GM21576 (cell line): ENCODE measurements around the gene FBXL15.

Experiments used
- ATAC-seq: cut with Tn5 transposase; IDR thresholded peaks from one replicate; pipeline ENCODE4 v1.9.1; 2021; ENCODE audit warnings: mild to moderate bottlenecking, moderate library complexity; ENCODE audit not compliant: unreplicated experiment

The FBXL15 gene

GRCh38 chr10:102397222-102398171 lies 23.1 kb upstream of the FBXL15 start:
- ATAC-seq = no peak

GRCh38 chr10:102398172-102399020 lies 22.2 kb upstream of the FBXL15 start:
- no peak for ATAC-seq

- peak; percentile 39 for ATAC-seq
Observed at GRCh38 chr10:102399217-102400021, 21.2 kb upstream of the FBXL15 start.

DNA sequence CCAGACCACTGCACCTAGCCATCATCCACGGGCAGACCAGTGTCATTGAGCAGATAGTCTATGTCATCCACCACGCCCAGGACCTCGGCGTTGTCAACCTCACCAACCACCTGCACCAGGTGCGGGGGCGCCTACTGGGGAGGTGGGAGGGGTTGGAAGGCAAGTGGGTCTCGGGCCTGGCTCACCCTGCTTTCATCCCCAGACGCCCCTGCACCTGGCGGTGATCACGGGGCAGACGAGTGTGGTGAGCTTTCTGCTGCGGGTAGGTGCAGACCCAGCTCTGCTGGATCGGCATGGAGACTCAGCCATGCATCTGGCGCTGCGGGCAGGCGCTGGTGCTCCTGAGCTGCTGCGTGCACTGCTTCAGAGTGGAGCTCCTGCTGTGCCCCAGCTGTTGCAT lies 20.6 kb upstream of the FBXL15 start:
- ATAC-seq = no peak

DNA sequence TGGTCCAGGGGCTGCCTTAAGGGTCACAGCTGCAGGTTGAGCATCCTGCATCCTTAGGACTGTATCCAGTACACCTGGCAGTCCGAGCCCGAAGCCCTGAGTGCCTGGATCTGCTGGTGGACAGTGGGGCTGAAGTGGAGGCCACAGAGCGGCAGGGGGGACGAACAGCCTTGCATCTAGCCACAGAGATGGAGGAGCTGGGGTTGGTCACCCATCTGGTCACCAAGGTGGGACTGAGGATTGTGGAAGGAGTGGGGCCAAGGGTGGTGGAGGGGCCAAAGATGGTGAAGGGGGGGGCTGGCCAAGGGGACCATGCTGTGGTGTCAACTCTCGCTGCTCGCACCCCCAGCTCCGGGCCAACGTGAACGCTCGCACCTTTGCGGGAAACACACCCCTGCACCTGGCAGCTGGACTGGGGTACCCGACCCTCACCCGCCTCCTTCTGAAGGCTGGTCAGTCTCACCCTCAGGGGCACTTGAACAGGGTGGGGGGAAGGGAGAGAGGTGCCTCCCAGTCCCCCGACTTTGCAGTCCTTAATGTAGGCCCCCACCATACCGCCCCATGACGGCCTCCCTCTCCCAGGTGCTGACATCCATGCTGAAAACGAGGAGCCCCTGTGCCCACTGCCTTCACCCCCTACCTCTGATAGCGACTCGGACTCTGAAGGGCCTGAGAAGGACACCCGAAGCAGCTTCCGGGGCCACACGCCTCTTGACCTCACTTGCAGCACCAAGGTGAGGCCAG lies 19.9 kb upstream of the FBXL15 start:
- no peak for ATAC-seq

- ATAC-seq = no peak
Observed at GRCh38 chr10:102401342-102401654, 19.3 kb upstream of the FBXL15 start.

DNA sequence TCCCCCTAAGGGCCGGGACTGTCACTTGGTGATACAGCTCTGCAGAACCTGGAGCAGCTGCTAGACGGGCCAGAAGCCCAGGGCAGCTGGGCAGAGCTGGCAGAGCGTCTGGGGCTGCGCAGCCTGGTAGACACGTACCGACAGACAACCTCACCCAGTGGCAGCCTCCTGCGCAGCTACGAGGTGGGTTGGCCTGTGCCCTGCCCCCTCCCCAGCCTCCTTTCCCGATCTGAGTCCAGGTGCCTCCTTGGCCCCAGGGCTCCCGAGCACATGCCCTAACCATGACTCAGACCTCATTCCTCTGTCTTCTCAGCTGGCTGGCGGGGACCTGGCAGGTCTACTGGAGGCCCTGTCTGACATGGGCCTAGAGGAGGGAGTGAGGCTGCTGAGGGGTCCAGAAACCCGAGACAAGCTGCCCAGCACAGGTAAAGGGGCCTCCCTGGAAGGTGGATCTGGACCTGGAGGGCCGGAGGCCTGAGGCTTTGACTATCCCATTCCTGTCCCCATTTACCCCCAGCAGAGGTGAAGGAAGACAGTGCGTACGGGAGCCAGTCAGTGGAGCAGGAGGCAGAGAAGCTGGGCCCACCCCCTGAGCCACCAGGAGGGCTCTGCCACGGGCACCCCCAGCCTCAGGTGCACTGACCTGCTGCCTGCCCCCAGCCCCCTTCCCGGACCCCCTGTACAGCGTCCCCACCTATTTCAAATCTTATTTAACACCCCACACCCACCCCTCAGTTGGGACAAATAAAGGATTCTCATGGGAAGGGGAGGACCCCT lies 18.7 kb upstream of the FBXL15 start:
- no peak for ATAC-seq

GRCh38 chr10:102402512-102402896 lies 18.1 kb upstream of the FBXL15 start:
- no peak for ATAC-seq

DNA sequence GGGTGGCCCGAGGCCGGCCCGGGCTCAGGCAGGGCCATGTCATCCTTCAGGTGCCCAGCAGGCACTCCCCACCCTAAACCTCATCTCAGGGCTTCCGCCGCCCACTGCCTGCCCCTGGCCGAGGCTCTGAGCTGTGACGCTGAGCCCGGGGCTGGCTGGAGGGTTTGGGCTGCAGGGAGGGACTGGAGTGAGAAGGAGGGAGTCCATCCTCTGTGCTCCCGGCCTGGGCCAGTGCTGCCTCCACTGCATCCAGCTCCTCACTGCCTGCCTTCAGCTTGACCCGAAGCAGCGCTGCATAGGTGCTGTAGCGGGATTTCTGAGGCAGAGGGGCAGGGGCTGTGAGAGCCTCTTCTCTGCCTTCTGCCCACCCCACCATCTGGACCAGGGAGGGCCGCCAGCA lies 17.5 kb upstream of the FBXL15 start:
- ATAC-seq = no peak

DNA sequence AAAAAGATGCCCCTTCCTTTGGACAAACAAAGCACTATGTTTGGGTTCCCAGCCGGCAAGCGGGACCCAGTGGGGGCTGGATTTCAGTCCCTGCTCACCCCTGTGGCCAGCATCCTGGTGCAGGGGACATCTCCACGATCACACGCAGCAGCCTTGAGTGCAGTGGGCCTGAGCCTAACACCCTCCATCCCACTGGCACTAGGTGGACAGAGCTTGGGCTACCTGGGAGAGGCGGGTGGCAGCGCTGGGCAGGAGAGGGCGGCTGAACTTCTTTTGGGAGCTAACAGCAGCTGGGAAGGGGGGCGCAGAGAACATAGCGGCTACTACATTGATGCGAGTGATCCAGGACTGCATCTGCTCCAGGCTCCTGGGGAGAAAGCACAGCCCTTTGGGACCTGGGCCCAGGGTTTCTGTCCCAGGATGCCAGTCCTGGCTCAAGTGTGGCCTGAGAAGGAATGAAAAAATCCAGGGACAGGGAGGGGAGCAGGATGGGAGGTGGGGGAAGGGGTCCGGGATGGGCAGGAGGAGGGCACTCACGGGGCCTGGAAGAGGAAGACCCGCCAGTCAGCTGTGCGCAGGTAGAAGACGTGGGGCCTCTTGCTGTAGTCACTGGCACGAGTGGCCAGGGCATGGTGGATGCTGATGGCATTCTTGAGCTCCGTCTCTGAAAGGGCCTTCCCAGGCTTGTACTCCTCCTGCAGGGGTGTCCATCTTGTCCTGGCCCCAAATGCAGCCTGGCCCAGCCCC lies 16.1 kb upstream of the FBXL15 start:
- no peak for ATAC-seq

DNA sequence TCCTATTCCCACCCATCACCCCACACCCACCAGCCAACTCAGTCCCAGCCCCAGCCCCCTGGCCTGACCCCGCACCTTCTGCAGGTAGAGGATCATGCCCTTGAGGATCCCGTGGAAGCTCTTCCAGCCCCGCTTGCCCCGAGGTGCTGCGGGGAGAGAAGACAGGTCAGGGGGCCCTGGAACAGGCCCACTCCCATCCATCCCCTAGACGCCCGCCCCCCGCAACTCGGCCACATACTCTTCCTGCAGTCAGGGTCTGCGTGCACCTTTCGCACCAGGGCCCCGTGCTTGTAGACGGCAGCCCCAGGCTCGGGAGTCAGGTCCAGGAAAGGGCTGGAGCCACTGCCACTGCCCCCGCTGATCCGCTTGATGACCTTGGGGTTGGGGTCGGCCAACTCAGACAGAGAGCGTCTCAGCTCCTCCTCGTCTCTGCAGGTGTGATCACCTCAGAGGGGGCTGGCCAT lies 15.5 kb upstream of the FBXL15 start:
- ATAC-seq = no peak

- no peak for ATAC-seq
Observed at GRCh38 chr10:102405632-102406031, 15.0 kb upstream of the FBXL15 start.

- ATAC-seq = no peak
Observed at GRCh38 chr10:102406815-102407214, 13.8 kb upstream of the FBXL15 start.

DNA sequence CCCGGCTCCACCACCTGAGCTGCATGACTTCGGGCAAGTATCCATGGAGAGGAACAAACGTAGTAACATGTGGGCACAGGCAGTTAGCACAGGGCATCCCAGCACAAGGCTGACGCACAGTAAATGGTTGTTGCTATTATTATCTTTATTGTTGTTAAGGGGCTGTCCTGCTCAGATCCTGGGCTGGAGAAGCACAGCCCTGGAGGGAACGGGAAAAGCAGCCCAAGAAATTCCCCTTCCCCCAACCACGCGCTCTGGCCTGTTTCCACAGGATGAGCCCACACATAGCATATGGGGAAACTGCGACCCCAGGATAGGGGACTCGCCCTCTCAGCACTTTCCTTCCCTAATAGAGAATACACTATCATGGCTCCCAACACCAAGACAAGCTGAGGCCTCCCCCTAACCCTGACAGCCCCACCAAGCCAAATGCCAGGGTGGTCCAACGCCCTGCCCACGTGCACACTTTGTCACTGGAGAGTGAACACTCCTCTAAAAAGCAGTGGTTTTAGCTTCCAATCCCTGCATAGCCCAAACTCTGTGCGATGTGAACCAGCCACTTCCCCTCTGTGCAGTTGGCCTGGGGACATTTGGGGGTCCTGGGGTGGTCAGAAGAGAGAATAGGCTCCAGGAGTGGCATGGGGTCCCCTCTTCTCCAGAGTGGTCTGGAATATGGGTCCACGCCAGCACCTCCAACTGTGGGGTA lies 13.1 kb upstream of the FBXL15 start:
- ATAC-seq = no peak

DNA sequence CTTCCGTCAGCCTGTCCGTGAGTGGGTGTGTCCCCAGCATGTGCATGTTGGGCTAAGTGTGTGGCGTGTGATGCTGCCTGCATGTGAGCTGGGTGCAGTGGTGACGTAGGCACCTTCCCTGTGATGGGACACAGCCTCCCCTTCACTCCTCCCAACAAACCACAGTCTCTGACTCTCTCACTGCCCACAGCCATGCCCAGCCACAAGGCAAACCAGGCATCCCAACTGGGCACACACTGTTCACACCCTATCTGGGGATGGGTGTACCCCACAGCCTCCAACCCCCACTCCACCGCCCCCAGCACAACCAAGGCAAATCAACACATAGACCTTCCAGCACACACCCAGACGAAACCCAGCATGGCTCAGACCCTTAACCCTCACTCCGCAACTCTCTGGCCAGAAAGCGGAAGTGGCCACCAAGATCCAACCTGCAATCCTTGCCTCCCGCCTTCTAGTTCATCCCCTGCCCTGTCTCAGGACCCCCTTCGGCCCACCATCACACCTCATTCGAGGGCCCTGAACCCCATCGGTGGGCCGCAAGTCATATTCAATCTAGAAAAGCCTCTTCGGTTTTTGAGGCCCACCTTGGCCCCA lies 12.4 kb upstream of the FBXL15 start:
- no peak for ATAC-seq

- ATAC-seq = no peak
Observed at GRCh38 chr10:102408728-102409603, 11.7 kb upstream of the FBXL15 start.
